Gastroesophageal sphincter (tissue), 3 donors: ENCODE results near the gene GCN1.

Experiments used
- POLR2A ChIP-seq, 2 donors: fragments of 450-650 bp; IDR thresholded peaks; one replicate each; pipeline ENCODE4 v1.6.1; 2017; ENCODE audit warnings: antibody characterized with exemption in 2 of 2, mild to moderate bottlenecking in 2 of 2, moderate library complexity in 1 of 2
- TF ChIP-seq, protein P1 (sequence below), 4 experiments: fragments of 200-600 bp in 2 of 4; fragments of 450-650 bp in 2 of 4; sonication (generic) in 1 of 4; IDR thresholded peaks; one replicate each; pipeline ENCODE4 v1.5.1; 2017 to 2019; ENCODE audit warnings: antibody characterized with exemption in 4 of 4, mild to moderate bottlenecking in 2 of 4, moderate library complexity in 2 of 4

DNA sequence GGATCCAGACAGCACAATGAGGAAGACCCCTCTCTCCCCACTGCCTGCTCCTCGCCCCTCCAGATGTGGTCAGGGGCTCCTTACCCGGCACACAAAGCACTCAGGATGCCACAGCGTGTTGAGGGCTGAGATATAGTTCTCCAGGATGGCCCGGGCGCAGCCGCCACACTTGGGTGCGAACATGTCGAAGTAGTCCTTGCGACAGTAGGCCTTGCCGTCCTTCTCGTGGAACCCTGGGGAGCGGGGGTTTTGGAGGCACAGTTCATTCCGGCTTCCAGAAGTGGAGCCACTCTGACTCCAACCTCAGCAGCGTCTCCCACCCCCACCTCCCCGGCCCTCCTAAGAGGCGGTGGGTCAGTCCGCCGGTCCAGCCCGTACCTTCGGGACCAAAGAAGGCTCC, 19.2 kb upstream of the GCN1 start:
- TF ChIP-seq, protein P1, sequence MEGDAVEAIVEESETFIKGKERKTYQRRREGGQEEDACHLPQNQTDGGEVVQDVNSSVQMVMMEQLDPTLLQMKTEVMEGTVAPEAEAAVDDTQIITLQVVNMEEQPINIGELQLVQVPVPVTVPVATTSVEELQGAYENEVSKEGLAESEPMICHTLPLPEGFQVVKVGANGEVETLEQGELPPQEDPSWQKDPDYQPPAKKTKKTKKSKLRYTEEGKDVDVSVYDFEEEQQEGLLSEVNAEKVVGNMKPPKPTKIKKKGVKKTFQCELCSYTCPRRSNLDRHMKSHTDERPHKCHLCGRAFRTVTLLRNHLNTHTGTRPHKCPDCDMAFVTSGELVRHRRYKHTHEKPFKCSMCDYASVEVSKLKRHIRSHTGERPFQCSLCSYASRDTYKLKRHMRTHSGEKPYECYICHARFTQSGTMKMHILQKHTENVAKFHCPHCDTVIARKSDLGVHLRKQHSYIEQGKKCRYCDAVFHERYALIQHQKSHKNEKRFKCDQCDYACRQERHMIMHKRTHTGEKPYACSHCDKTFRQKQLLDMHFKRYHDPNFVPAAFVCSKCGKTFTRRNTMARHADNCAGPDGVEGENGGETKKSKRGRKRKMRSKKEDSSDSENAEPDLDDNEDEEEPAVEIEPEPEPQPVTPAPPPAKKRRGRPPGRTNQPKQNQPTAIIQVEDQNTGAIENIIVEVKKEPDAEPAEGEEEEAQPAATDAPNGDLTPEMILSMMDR (IDR thresholded peaks at IDR 0.05) = no peak
- no peak for TF ChIP-seq POLR2A (IDR thresholded peaks at IDR 0.05)
